HuH-7 (cell line): ENCODE measurements around the gene HCK.
"Not testable (repeated sequence)": the region's sequence is repeated elsewhere in the genome, so short reads cannot be mapped to it uniquely, and the experiment has no call there.

ENCODE experiments used
- DNase-seq: peaks from one replicate; pipeline ENCODE4 v3.0.0; 2011; ENCODE audit warnings: low spot score

HCK gene

GRCh38 chr20:32091888-32092346, 39.9 kb downstream of the HCK start:
- peak; percentile 83 for DNase-seq

- DNase-seq: no peak
Observed at GRCh38 chr20:32098786-32099185, 46.7 kb downstream of the HCK start.

- DNase-seq: no peak
Observed at GRCh38 chr20:32108814-32109391, 56.9 kb downstream of the HCK start.

- DNase-seq: peak; percentile 95
Observed at GRCh38 chr20:32109392-32110172, 57.5 kb downstream of the HCK start, which contains the start of gene TM9SF4. TSS of gene TM9SF4 (plus strand) at chr20:32109714. CDS start at chr20:32109741, 27 bp downstream.

- DNase-seq: no peak
Observed at GRCh38 chr20:32110173-32110704, 58.2 kb downstream of the HCK start.

- no peak for DNase-seq
Observed at GRCh38 chr20:32110727-32111126, 58.7 kb downstream of the HCK start.

- DNase-seq: no peak
Observed at GRCh38 chr20:32111156-32111686, 59.2 kb downstream of the HCK start.

GRCh38 chr20:32111753-32112152, 59.7 kb downstream of the HCK start:
- no peak for DNase-seq

- no peak for DNase-seq
Observed at GRCh38 chr20:32112841-32113240, 60.8 kb downstream of the HCK start.

- DNase-seq: no peak
Observed at GRCh38 chr20:32113591-32114260, 61.7 kb downstream of the HCK start.

GRCh38 chr20:32114305-32114960, 62.4 kb downstream of the HCK start:
- no peak for DNase-seq

GRCh38 chr20:32115211-32115767, 63.2 kb downstream of the HCK start:
- DNase-seq: no peak

- DNase-seq: no peak
Observed at GRCh38 chr20:32116079-32116521, 64.1 kb downstream of the HCK start.

- not testable (repeated sequence) for DNase-seq
Observed at GRCh38 chr20:32116796-32117195, 64.8 kb downstream of the HCK start.

GRCh38 chr20:32118427-32118826, 66.4 kb downstream of the HCK start:
- not testable (repeated sequence) for DNase-seq

GRCh38 chr20:32119734-32120133, 67.7 kb downstream of the HCK start:
- no peak for DNase-seq

- DNase-seq: not testable (repeated sequence)
Observed at GRCh38 chr20:32121908-32122307, 69.9 kb downstream of the HCK start.

- DNase-seq: no peak
Observed at GRCh38 chr20:32123088-32123487, 71.0 kb downstream of the HCK start.

GRCh38 chr20:32124916-32125454, 72.9 kb downstream of the HCK start:
- no peak for DNase-seq

GRCh38 chr20:32125506-32125905, 73.5 kb downstream of the HCK start:
- DNase-seq: no peak

GRCh38 chr20:32126919-32127318, 74.9 kb downstream of the HCK start:
- DNase-seq: no peak
